Kidney (tissue), 14 donors: ENCODE data around the gene YBEY. TPM values are rescaled to one million over a fixed set of nuclear protein-coding genes. Genes with fewer than 3 reads are reported as not detected.

ENCODE experiments used
- DNase-seq, 5 donors: peaks; one replicate each; pipeline ENCODE4 v3.0.0-alpha.2; 2013 to 2020
- FAIRE-seq: peaks from 2 replicates; lab custom pipeline; 2012; peaks lifted over from hg19 to GRCh38; lab: Jason Lieb, UNC
- H3K27ac ChIP-seq, 2 donors: one replicate each; pipeline ENCODE4 v1.7.0; 2013; ENCODE audit warnings: low read depth in 2 of 2, low read length in 2 of 2, inconsistent platforms in 1 of 2
- H3K27me3 ChIP-seq: one replicate; pipeline ENCODE4 v1.7.1; 2013; ENCODE audit warnings: low read length, inconsistent platforms; ENCODE audit not compliant: control insufficient read depth, insufficient read depth
- H3K36me3 ChIP-seq, 3 donors: one replicate each; pipeline versions ENCODE4 v1.7.0 to v1.7.1; 2013; ENCODE audit warnings: low read length in 3 of 3, control low read depth in 1 of 3, inconsistent platforms in 1 of 3; ENCODE audit not compliant: insufficient read depth in 3 of 3, control insufficient read depth in 2 of 3
- H3K4me1 ChIP-seq, 3 donors: one replicate each; pipeline versions ENCODE4 v1.7.0 to v1.7.1; 2013; ENCODE audit warnings: low read length in 3 of 3, inconsistent platforms in 1 of 3, low read depth in 1 of 3; ENCODE audit not compliant: control insufficient read depth in 2 of 3, insufficient read depth in 2 of 3
- H3K4me3 ChIP-seq, 3 donors: one replicate each; pipeline versions ENCODE4 v1.7.0 to v1.8.1; 2013; ENCODE audit warnings: low read length in 3 of 3, control low read depth in 1 of 3, inconsistent platforms in 1 of 3
- H3K9ac ChIP-seq, 3 donors: one replicate each; pipeline versions ENCODE4 v1.7.0 to v1.7.1; 2013; ENCODE audit warnings: low read length in 3 of 3, control low read depth in 1 of 3, inconsistent platforms in 1 of 3
- H3K9me3 ChIP-seq, 3 donors: one replicate each; pipeline versions ENCODE4 v1.7.0 to v1.7.1; 2013; ENCODE audit warnings: low read length in 3 of 3, control low read depth in 1 of 3, inconsistent platforms in 1 of 3; ENCODE audit not compliant: control insufficient read depth in 2 of 3, insufficient read depth in 1 of 3
- intact Hi-C: fragments of 100-400 bp; cut with DNase I; formaldehyde crosslinking; loops from one replicate; pipeline ENCODE4 v1.11.1; 2022
- polyA plus RNA-seq: library from polyadenylated mRNA; stranded (reverse); fragments of 350-450 nt; fragmentation: Illumina TruSeq; extraction: RNeasy Lipid Tissue Mini Kit (QIAGEN cat#74804); gene quantifications from one replicate; pipeline ENCODE4 v1.2.3, GENCODE V29; 2014; ENCODE audit warnings: low read depth, low replicate concordance; ENCODE audit not compliant: insufficient read depth
- total RNA-seq: library from RNA; stranded (reverse); fragmentation: NEBNext Ultra II Directional; extraction: Animal tissue kit (Norgen Biotek cat#: 25700); gene quantifications from one replicate; pipeline ENCODE4 v1.2.1, GENCODE V29; 2021
- TF ChIP-seq, protein P1 (sequence below): IDR thresholded peaks from 3 replicates; pipeline ENCODE4 v1.5.1; 2012; ENCODE audit warnings: mild to moderate bottlenecking, moderate library complexity, borderline replicate concordance; ENCODE audit not compliant: insufficient read depth; ENCODE audit errors: extremely low read depth
- donor health status: control.
- donor health status: control.
- donor health status: control.
- donor health status: control.
- donor health status: control.
- donor health status: DM: yes; HTN: yes; CAD: no.
- donor health status: Normal renal cell carcinoma (clear cell type).

The YBEY gene
- total and polyA plus RNA-seq, 2 donors from 2014 or later: 17.5 to 29.6 TPM

DNA sequence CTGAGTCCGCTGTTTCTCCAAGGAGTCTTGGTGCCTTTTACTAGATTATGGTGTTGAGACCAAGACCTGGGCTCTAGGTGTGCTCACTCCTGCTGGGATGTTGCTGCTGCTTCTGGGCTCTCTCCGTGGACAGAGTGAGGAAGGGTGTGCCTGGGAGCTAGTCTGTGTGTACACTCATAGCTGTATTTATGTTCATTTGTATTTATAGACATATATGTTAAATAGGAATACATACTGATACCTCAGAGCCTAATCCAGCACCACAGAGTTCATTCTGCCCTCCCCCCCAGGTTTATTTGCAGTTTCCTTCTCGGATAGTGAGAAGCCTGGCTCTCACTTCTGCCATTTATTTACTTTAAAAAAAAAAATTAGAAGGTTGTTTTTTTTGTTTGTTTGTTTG lies 50.5 kb downstream of the YBEY start:
- intact Hi-C loops: no loop called here
- H3K36me3 ChIP-seq: peaks cover 6 to 29% (median 9%) of the 10 kb centered on the region in 3 donors
- no peak overlapping the region for H3K4me3 ChIP-seq
- H3K27me3 ChIP-seq: no peaks in the 10 kb centered on the region
- TF ChIP-seq, protein P1, sequence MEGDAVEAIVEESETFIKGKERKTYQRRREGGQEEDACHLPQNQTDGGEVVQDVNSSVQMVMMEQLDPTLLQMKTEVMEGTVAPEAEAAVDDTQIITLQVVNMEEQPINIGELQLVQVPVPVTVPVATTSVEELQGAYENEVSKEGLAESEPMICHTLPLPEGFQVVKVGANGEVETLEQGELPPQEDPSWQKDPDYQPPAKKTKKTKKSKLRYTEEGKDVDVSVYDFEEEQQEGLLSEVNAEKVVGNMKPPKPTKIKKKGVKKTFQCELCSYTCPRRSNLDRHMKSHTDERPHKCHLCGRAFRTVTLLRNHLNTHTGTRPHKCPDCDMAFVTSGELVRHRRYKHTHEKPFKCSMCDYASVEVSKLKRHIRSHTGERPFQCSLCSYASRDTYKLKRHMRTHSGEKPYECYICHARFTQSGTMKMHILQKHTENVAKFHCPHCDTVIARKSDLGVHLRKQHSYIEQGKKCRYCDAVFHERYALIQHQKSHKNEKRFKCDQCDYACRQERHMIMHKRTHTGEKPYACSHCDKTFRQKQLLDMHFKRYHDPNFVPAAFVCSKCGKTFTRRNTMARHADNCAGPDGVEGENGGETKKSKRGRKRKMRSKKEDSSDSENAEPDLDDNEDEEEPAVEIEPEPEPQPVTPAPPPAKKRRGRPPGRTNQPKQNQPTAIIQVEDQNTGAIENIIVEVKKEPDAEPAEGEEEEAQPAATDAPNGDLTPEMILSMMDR: no peak
- no peaks in the 10 kb centered on the region for H3K4me1 ChIP-seq
- H3K27ac ChIP-seq: no peak overlapping the region
- H3K9ac ChIP-seq: no peak overlapping the region
- H3K9me3 ChIP-seq: no peaks in the 10 kb centered on the region
- FAIRE-seq (no peak), DNase-seq (no peak)

DNA sequence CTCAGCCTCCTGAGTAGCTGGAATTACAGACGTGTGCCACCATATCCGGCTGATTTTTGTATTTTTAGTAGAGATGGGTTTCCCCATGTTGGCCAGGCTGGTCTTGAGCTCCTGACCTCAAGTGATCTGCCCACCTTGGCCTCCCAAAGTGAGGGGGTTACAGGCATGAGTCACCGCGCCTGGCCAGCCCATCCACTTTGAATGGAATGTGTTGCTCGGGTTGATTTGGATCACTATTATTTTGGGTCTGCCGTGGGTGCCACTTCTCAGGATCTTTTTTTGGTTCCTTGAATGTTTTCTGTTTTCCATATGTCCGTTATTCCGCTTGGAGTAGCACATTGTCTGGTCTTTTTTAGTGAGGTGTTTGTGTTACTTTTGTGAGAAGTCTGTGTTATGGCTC lies 54.9 kb downstream of the YBEY start:
- peaks cover 6 to 23% (median 13%) of the 10 kb centered on the region in 3 donors for H3K36me3 ChIP-seq
- no peak overlapping the region for H3K27ac ChIP-seq
- no peaks in the 10 kb centered on the region for H3K4me1 ChIP-seq
- no peak overlapping the region for H3K9ac ChIP-seq
- DNase-seq (no peak), FAIRE-seq (no peak)
- intact Hi-C loops: no loop called here
- no peaks in the 10 kb centered on the region for H3K9me3 ChIP-seq
- no peak overlapping the region for H3K4me3 ChIP-seq
- H3K27me3 ChIP-seq: no peaks in the 10 kb centered on the region
- TF ChIP-seq, protein P1: no peak

DNA sequence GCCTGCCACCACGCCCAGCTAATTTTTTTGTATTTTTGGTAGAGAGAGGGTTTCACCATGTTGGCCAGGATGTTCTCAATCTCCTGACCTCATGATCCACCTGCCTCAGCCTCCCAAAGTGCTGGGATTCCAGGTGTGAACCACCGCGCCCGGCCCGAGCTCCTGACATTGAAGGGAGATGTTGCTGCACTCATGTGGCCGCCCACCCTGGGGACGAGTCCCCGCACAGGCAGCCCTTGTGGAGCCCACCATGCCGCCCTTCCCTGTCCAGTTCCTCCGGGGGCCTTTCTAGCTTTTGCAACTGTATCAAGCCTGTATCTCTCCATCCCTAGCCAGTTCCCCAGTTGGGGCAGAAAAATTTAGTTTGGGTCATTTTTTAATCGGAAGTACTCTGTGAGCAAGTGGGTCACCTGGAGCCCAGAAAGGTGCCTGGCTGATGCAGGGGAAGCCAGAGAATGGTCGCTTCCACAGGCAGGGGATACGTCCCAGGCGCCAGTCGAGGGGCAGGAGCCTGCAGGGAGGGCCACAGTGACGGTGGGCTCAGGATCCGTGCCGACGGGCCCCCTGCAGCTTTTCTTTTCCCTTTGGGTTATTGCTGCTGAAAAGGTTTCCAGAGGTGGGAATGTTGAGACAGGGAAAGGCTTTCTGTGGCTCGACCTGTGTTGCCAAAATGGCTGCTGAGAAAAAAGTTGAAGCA lies 58.2 kb downstream of the YBEY start:
- FAIRE-seq (no peak), DNase-seq (peak in 1 of 5 donors; percentile 39)
- no peak overlapping the region for H3K27ac ChIP-seq
- no peak overlapping the region for H3K9ac ChIP-seq
- H3K27me3 ChIP-seq: no peaks in the 10 kb centered on the region
- H3K4me3 ChIP-seq: no peak overlapping the region
- peaks cover 2 to 32% (median 16%) of the 10 kb centered on the region in 3 donors for H3K36me3 ChIP-seq
- intact Hi-C loops: no loop called here
- H3K4me1 ChIP-seq: no peaks in the 10 kb centered on the region
- TF ChIP-seq, protein P1: no peak
- H3K9me3 ChIP-seq: no peaks in the 10 kb centered on the region
